K562 (cell line): Measurements from ENCODE around the gene COL10A1. TPM values are rescaled to one million over a fixed set of nuclear protein-coding genes. Genes with fewer than 3 reads are reported as not detected.

Source experiments
- ARID3A ChIP-seq: IDR thresholded peaks from 2 replicates; pipeline ENCODE4 v1.6.1; 2012; ENCODE audit warnings: low read depth, low read length, improper control_type of control experiment, borderline replicate concordance
- ERF ChIP-seq: fragments of 450-650 bp; formaldehyde crosslinking; IDR thresholded peaks from 2 replicates; pipeline ENCODE4 v1.4.0; 2020; ENCODE audit warnings: mild to moderate bottlenecking, mixed read lengths
- GTF2A2 ChIP-seq: IDR thresholded peaks from 2 replicates; pipeline ENCODE4 v1.6.1; 2016; ENCODE audit warnings: mild to moderate bottlenecking, missing genetic modification characterization, missing compliant biosample characterization
- GTF2E2 ChIP-seq: fragments of 200-800 bp; sonication (Bioruptor generic); IDR thresholded peaks from 2 replicates; pipeline ENCODE4 v1.6.1; 2016; ENCODE audit warnings: missing genetic modification characterization, missing compliant biosample characterization
- KHSRP ChIP-seq: fragments of 450-650 bp; IDR thresholded peaks from 2 replicates; pipeline ENCODE4 v1.6.1; 2017
- MEIS2 ChIP-seq: fragments of 450-650 bp; IDR thresholded peaks from 2 replicates; pipeline ENCODE4 v1.6.1; 2014; ENCODE audit warnings: mild to moderate bottlenecking; ENCODE audit not compliant: partially characterized antibody
- MTA1 ChIP-seq: fragments of 450-650 bp; IDR thresholded peaks from 2 replicates; pipeline ENCODE4 v1.6.1; 2017; ENCODE audit warnings: borderline replicate concordance
- NFE2L1 ChIP-seq: fragments of 450-650 bp; IDR thresholded peaks from 2 replicates; pipeline ENCODE4 v1.6.1; 2016; ENCODE audit warnings: missing genetic modification characterization, low read depth, mild to moderate bottlenecking, missing compliant biosample characterization, moderate library complexity, borderline replicate concordance
- POLR3A ChIP-seq: IDR thresholded peaks from 2 replicates; pipeline ENCODE4 v1.6.1; 2011; ENCODE audit warnings: borderline replicate concordance, mild to moderate bottlenecking, moderate library complexity; ENCODE audit not compliant: insufficient read length, insufficient read depth; ENCODE audit errors: extremely low read depth
- PYGO2 ChIP-seq: fragments of 450-650 bp; IDR thresholded peaks from 2 replicates; pipeline ENCODE4 v1.6.1; 2016; ENCODE audit warnings: mild to moderate bottlenecking, missing genetic modification characterization, moderate library complexity, missing compliant biosample characterization
- RNF219 ChIP-seq: fragments of 250-450 bp; sonication (Bioruptor Pico); IDR thresholded peaks from 2 replicates; pipeline ENCODE4 v1.5.0; 2022; ENCODE audit warnings: mild to moderate bottlenecking
- SMARCA4 ChIP-seq: fragments of 450-650 bp; IDR thresholded peaks from 2 replicates; pipeline ENCODE4 v1.6.1; 2016
- SP1 ChIP-seq: sonication (generic); formaldehyde crosslinking; IDR thresholded peaks from 2 replicates; pipeline ENCODE4 v1.8.1; 2022; ENCODE audit warnings: mild to moderate bottlenecking, missing genetic modification reagents
- TOE1 ChIP-seq, 2 experiments: fragments of 450-650 bp in 1 of 2; sonication (generic) in 1 of 2; formaldehyde crosslinking in 1 of 2; IDR thresholded peaks; 2 replicates each; pipeline versions ENCODE4 v1.7.1 to v1.8.0; 2016 to 2022; ENCODE audit warnings: borderline replicate concordance in 2 of 2, mild to moderate bottlenecking in 2 of 2, antibody characterized with exemption in 1 of 2, inconsistent platforms in 1 of 2, low read depth in 1 of 2, missing genetic modification reagents in 1 of 2, moderate library complexity in 1 of 2
- ZHX1 ChIP-seq: fragments of 150-350 bp; conservative IDR thresholded peaks from 2 replicates; pipeline ENCODE4 v1.6.1; 2014; ENCODE audit warnings: low read length
- ZNF280A ChIP-seq: fragments of 450-650 bp; IDR thresholded peaks from 2 replicates; pipeline ENCODE4 v1.6.1; 2018; ENCODE audit warnings: mild to moderate bottlenecking, low read depth; ENCODE audit not compliant: partially characterized antibody
- polyA plus RNA-seq, 8 experiments: library from polyadenylated mRNA; depleted of rRNA in 4 of 8; stranded (reverse) in 5 of 8; unstranded in 3 of 8; fragments of >200 nt; fragmentation: Nextera tagmentation in 2 of 8; fragmentation: Illumina TruSeq in 1 of 8; extraction: Ambion mirVana in 2 of 8; extraction: Trizol in 1 of 8; gene quantifications; 2 replicates each; pipeline versions ENCODE4 v1.2.1 to v1.2.3, GENCODE V29; 2011 to 2014; ENCODE audit warnings: inconsistent platforms in 1 of 8, missing spikeins in 1 of 8
- total RNA-seq, 7 experiments: library from RNA; depleted of rRNA in 6 of 7; stranded (reverse); fragments of >200 nt in 6 of 7; fragmentation: Illumina TruSeq in 2 of 7; extraction: Trizol in 2 of 7; gene quantifications; 2 replicates each; pipeline versions ENCODE4 v1.2.1 to v1.2.3, GENCODE V29; 2011 to 2021; ENCODE audit warnings: low replicate concordance in 1 of 7

The COL10A1 gene
- total and polyA plus RNA-seq, 9 of the 15 experiments (the other 6 are each of a cell fraction or from before 2014, with no cell fraction given), result 0.06 to 0.08 TPM; not detected in 7

- TF ChIP-seq MEIS2, result peak; percentile 77
- TF ChIP-seq PYGO2 (tag), result no peak
- TF ChIP-seq MTA1, result no peak; the same call in 1 of the 2 replicates
- no peak for TF ChIP-seq SP1
- TF ChIP-seq RNF219 (CRISPR knock-in tag), result no peak
- TF ChIP-seq GTF2A2 (tag), result no peak
- TF ChIP-seq POLR3A, result no peak
- no peak for TF ChIP-seq GTF2E2 (tag)
- TF ChIP-seq NFE2L1, result peak; percentile 60
- no peak for TF ChIP-seq ARID3A
- TF ChIP-seq ZNF280A, result no peak
- no peak for TF ChIP-seq TOE1 (IDR thresholded peaks at IDR 0.05; ENCODE audit: borderline replicate concordance)
- no peak for TF ChIP-seq TOE1 (CRISPR knock-in tag; IDR thresholded peaks at IDR 0.05; ENCODE audit: borderline replicate concordance, low read depth)
- no peak for TF ChIP-seq KHSRP
- no peak for TF ChIP-seq ZHX1
- no peak for TF ChIP-seq ERF (CRISPR knock-in tag)
- peak; percentile 88 for TF ChIP-seq SMARCA4
These were observed 30.7 kb upstream of the COL10A1 start (continued) for GRCh38 chr6:116156405-116157326.
